Stomach (tissue), 4 donors: ENCODE data around the gene FRY.

Experiments
- CTCF ChIP-seq, 7 experiments: fragments of 450-650 bp in 4 of 7; fragments of 200-600 bp in 3 of 7; sonication (generic) in 3 of 7; IDR thresholded peaks; one replicate each; pipeline ENCODE4 v1.5.1; 2016 to 2019; ENCODE audit warnings: antibody characterized with exemption in 7 of 7, control low read depth in 2 of 7, mild to moderate bottlenecking in 1 of 7
- EP300 ChIP-seq: sonication (generic); formaldehyde crosslinking; IDR thresholded peaks from one replicate; pipeline ENCODE4 v1.6.1; 2017; ENCODE audit warnings: antibody characterized with exemption
- POLR2A ChIP-seq, 4 donors: fragments of 450-650 bp; IDR thresholded peaks; one replicate each; pipeline ENCODE4 v1.6.1; 2016; ENCODE audit warnings: antibody characterized with exemption in 4 of 4, control low read depth in 2 of 4, mild to moderate bottlenecking in 1 of 4, moderate library complexity in 1 of 4
- POLR2AphosphoS5 ChIP-seq, 3 donors: sonication (generic); formaldehyde crosslinking; IDR thresholded peaks; one replicate each; pipeline ENCODE4 v1.6.1; 2016; ENCODE audit warnings: antibody characterized with exemption in 3 of 3

- TF ChIP-seq POLR2A (IDR thresholded peaks at IDR 0.05) (no peak), CTCF (IDR thresholded peaks at IDR 0.05) (no peak), EP300 (no peak), POLR2AphosphoS5 (IDR thresholded peaks at IDR 0.05) (no peak)
These were observed 182.5 kb downstream of the FRY start for GRCh38 chr13:32214071-32214470.
